ENCODE data around the gene HLA-F. TPM values are rescaled to one million over a fixed set of nuclear protein-coding genes. Genes with fewer than 3 reads are reported as not detected.

The HLA-F gene
- total and polyA plus RNA-seq, 4 donors, result 76.2 to 451 (median 153) TPM

- no peak for ATAC-seq (ENCODE audit: insufficient read depth, low FRiP score)
Observed at GRCh38 chr6:29728875-29729270, 5.6 kb downstream of the HLA-F start.

GRCh38 chr6:29729774-29730328 lies 6.6 kb downstream of the HLA-F start:
- Histone ChIP-seq H3K4me3 (no peak overlapping the region), H3K9ac (ENCODE audit: insufficient read depth in 1 of 2, low read length in 2 of 2) (no peak overlapping the region), H3K9me3 (ENCODE audit: control insufficient read depth in 4 of 4, insufficient read depth in 3 of 4, low read length in 3 of 4) (no peaks in the 10 kb centered on the region), H3K27me3 (ENCODE audit: control insufficient read depth in 3 of 3, insufficient read depth in 3 of 3, low read length in 2 of 3) (peaks cover 0 to 40% (median 3%) of the 10 kb centered on the region in 3 donors), H3K4me1 (ENCODE audit: control insufficient read depth in 5 of 5, insufficient read depth in 5 of 5, low read length in 5 of 5) (no peaks in the 10 kb centered on the region), H3K36me3 (ENCODE audit: control insufficient read depth in 4 of 4, insufficient read depth in 4 of 4, low read length in 4 of 4) (peaks cover 0 to 26% (median 0%) of the 10 kb centered on the region in 4 donors), H3K27ac (ENCODE audit: low read depth in 1 of 2, low read length in 1 of 2) (no peak overlapping the region)
- no peak for TF ChIP-seq CTCF (IDR thresholded peaks at IDR 0.05; ENCODE audit: control extremely low read depth, extremely low read depth)
- WGBS, 2 donors, result 79 to 81% methylated on average over 6 of the region's 6 CpGs
- DNase-seq (no peak), ATAC-seq (ENCODE audit: insufficient read depth, low FRiP score) (no peak)

More at GRCh38 chr6:29728875-29729270, 5.6 kb downstream of the HLA-F start:
- Histone ChIP-seq H3K27me3 (ENCODE audit: control insufficient read depth in 3 of 3, insufficient read depth in 3 of 3, low read length in 2 of 3) (peaks cover 0 to 40% (median 9%) of the 10 kb centered on the region in 3 donors), H3K4me1 (ENCODE audit: control insufficient read depth in 5 of 5, insufficient read depth in 5 of 5, low read length in 5 of 5) (no peaks in the 10 kb centered on the region), H3K36me3 (ENCODE audit: control insufficient read depth in 4 of 4, insufficient read depth in 4 of 4, low read length in 4 of 4) (peaks cover 0 to 31% (median 0%) of the 10 kb centered on the region in 4 donors), H3K27ac (ENCODE audit: low read depth in 1 of 2, low read length in 1 of 2) (no peak overlapping the region), H3K4me3 (no peak overlapping the region), H3K9ac (ENCODE audit: insufficient read depth in 1 of 2, low read length in 2 of 2) (no peak overlapping the region), H3K9me3 (ENCODE audit: control insufficient read depth in 4 of 4, insufficient read depth in 3 of 4, low read length in 3 of 4) (no peaks in the 10 kb centered on the region)
- no peak for DNase-seq
- no peak for TF ChIP-seq CTCF (IDR thresholded peaks at IDR 0.05; ENCODE audit: control extremely low read depth, extremely low read depth)

DNA sequence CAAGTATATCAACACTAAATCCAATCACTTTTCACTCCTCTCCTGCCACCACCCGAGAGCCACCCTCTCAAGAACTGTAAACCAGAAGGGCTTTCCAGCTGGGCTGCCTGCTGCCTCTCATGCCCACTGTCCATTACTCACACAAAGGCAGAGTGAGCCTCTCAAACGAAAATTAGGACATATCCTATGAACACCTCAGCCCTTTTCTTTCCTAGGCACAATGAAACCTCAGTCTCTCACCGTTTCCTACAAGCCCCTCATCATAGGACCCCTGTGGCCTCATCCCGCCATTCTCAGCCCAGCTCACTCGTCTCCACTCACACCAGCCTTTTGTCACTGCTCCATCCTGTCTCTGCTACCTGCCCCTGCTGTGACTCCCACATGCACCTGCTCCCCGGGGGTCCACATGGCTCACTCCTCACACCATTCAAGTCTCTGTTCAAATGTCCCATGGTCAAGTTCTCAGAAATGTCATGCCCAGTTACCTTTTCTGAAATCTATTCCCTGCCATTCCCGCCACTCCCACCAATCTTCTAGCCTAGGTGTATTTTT lies 7.4 kb downstream of the HLA-F start:
- no peak for ATAC-seq (ENCODE audit: insufficient read depth, low FRiP score)
- no peak for TF ChIP-seq CTCF (IDR thresholded peaks at IDR 0.05; ENCODE audit: control extremely low read depth, extremely low read depth)
- peaks cover 0 to 18% (median 0%) of the 10 kb centered on the region in 4 donors for H3K36me3 ChIP-seq (ENCODE audit: control insufficient read depth in 4 of 4, insufficient read depth in 4 of 4, low read length in 4 of 4)
- H3K27ac ChIP-seq (ENCODE audit: low read depth in 1 of 2, low read length in 1 of 2), result no peak overlapping the region
- H3K9me3 ChIP-seq (ENCODE audit: control insufficient read depth in 4 of 4, insufficient read depth in 3 of 4, low read length in 3 of 4), result no peaks in the 10 kb centered on the region
- no peak overlapping the region for H3K9ac ChIP-seq (ENCODE audit: insufficient read depth in 1 of 2, low read length in 2 of 2)
- peaks cover 0 to 35% (median 3%) of the 10 kb centered on the region in 3 donors for H3K27me3 ChIP-seq (ENCODE audit: control insufficient read depth in 3 of 3, insufficient read depth in 3 of 3, low read length in 2 of 3)
- H3K4me1 ChIP-seq (ENCODE audit: control insufficient read depth in 5 of 5, insufficient read depth in 5 of 5, low read length in 5 of 5), result no peaks in the 10 kb centered on the region
- DNase-seq, result no peak
- H3K4me3 ChIP-seq, result no peak overlapping the region
- WGBS, 2 donors, result 52 to 63% methylated on average over 7 of the region's 7 CpGs

All from lung (tissue), 12 donors.